Measurements from ENCODE around the gene CITED1.

DNA sequence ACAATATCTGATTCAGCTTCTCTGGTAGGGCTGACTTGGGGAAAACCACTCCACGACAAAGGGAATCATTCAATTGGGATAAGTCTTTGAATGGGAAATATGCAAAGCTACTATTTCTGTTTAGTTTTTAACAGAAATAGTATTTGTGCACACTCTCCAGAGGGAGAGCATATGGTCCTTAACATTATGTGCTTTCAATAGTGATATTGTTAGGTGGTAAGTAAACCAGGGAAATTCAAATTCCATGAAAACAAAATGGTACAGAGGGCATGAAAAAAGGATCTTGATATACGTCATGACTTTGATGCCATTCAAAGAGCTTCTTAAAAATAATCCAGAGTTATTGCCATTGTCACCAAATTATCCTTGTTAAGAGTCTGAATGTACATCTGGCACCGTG lies 47.1 kb upstream of the CITED1 start:
- TF ChIP-seq, protein P1, sequence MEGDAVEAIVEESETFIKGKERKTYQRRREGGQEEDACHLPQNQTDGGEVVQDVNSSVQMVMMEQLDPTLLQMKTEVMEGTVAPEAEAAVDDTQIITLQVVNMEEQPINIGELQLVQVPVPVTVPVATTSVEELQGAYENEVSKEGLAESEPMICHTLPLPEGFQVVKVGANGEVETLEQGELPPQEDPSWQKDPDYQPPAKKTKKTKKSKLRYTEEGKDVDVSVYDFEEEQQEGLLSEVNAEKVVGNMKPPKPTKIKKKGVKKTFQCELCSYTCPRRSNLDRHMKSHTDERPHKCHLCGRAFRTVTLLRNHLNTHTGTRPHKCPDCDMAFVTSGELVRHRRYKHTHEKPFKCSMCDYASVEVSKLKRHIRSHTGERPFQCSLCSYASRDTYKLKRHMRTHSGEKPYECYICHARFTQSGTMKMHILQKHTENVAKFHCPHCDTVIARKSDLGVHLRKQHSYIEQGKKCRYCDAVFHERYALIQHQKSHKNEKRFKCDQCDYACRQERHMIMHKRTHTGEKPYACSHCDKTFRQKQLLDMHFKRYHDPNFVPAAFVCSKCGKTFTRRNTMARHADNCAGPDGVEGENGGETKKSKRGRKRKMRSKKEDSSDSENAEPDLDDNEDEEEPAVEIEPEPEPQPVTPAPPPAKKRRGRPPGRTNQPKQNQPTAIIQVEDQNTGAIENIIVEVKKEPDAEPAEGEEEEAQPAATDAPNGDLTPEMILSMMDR (IDR thresholded peaks at IDR 0.05): no peak
- TF ChIP-seq POLR2A (IDR thresholded peaks at IDR 0.05): no peak
